KMS-11 (cell line): ENCODE results near the gene BRSK2.

Experiments used
- H2AFZ ChIP-seq: fragments of 200-600 bp; sonication (generic); 2 replicates; pipeline ENCODE4 v1.6.1; 2016; ENCODE audit warnings: antibody characterized with exemption, mixed run types, low read depth
- H3K27ac ChIP-seq: fragments of 200-600 bp; sonication (generic); 2 replicates; pipeline ENCODE4 v1.6.1; 2016; ENCODE audit warnings: mild to moderate bottlenecking, mixed run types
- H3K27me3 ChIP-seq: fragments of 200-600 bp; sonication (generic); 2 replicates; pipeline ENCODE4 v1.6.1; 2017; ENCODE audit warnings: mild to moderate bottlenecking, low read depth, mixed run types, moderate library complexity; ENCODE audit not compliant: insufficient read depth
- H3K36me3 ChIP-seq: fragments of 200-600 bp; sonication (generic); 2 replicates; pipeline ENCODE4 v1.6.1; 2017; ENCODE audit warnings: mild to moderate bottlenecking, mixed run types; ENCODE audit not compliant: insufficient read depth
- H3K4me1 ChIP-seq: fragments of 200-600 bp; sonication (generic); 2 replicates; pipeline ENCODE4 v1.6.1; 2016; ENCODE audit warnings: mild to moderate bottlenecking, low read depth, mixed run types; ENCODE audit not compliant: poor library complexity, severe bottlenecking
- H3K4me2 ChIP-seq: fragments of 200-600 bp; sonication (generic); 2 replicates; pipeline ENCODE4 v1.7.0; 2016; ENCODE audit warnings: mild to moderate bottlenecking, mixed run types
- H3K4me3 ChIP-seq: fragments of 200-600 bp; sonication (generic); IDR thresholded peaks from 2 replicates; pipeline ENCODE4 v1.6.1; 2017; ENCODE audit warnings: low read depth, low read length, mixed read lengths; ENCODE audit not compliant: insufficient read depth
- H3K79me2 ChIP-seq: fragments of 200-600 bp; sonication (generic); 2 replicates; pipeline ENCODE4 v1.6.1; 2016; ENCODE audit warnings: low read depth, mixed run types; ENCODE audit not compliant: insufficient read depth
- H3K9ac ChIP-seq: fragments of 200-600 bp; sonication (generic); 2 replicates; pipeline ENCODE4 v1.6.1; 2016; ENCODE audit warnings: mild to moderate bottlenecking, mixed run types
- H4K20me1 ChIP-seq: fragments of 200-600 bp; sonication (generic); 2 replicates; pipeline ENCODE4 v1.6.1; 2016; ENCODE audit warnings: mild to moderate bottlenecking, mixed run types; ENCODE audit not compliant: insufficient read depth
- CTCF ChIP-seq: fragments of 200-600 bp; sonication (generic); conservative IDR thresholded peaks from 2 replicates; pipeline ENCODE4 v1.6.1; 2017; ENCODE audit warnings: low read depth, mild to moderate bottlenecking, antibody characterized with exemption, low read length, moderate library complexity, mixed read lengths

The BRSK2 gene

DNA sequence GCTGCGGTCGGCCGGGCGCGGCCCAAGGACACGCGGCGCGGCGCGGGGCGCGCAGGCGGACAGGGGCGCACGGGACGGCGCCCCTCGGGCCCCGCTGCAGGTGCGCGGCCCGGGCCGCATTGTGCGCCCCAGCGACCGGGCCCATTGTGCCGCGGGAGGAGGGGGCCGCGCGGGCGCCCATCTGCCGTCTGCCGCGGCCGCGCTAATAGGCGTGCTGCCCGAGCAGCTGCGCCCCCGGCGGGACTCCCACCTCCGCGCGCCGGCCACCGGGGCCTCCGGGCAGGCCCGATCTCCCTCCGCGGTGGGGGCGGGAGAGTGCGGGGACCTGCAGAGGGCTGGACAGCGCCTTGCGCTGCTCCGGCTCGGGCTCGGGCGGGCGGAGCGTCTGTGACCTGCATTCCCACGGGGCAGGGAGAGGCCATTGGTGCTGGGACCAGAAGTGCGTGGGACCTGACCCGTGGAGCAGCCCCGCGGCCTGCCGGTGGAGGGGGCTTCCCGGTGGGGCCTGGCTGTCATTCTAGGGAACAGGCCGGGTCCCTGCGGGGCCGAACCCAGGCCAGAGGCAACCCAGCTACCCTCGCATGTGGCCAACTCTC is 933 bp downstream of the BRSK2 start:
- Histone ChIP-seq H3K27me3 (peaks cover 31% of the 10 kb centered on the region; the same call in 1 of the 2 replicates), H3K27ac (no peak overlapping the region), H3K9ac (no peak overlapping the region), H3K4me1 (no peaks in the 10 kb centered on the region), H2AFZ (no peak overlapping the region), H3K36me3 (no peaks in the 10 kb centered on the region), H3K79me2 (no peaks in the 10 kb centered on the region), H4K20me1 (no peaks in the 10 kb centered on the region), H3K4me3 (no peak overlapping the region), H3K4me2 (no peak overlapping the region)
- TF ChIP-seq CTCF, result no peak

- Histone ChIP-seq H3K4me2 (no peak overlapping the region), H3K9ac (no peak overlapping the region), H3K27ac (no peak overlapping the region)
Observed at GRCh38 chr11:1391165-1392075, 1.7 kb downstream of the BRSK2 start.

GRCh38 chr11:1392111-1392510 is 2.4 kb downstream of the BRSK2 start:
- Histone ChIP-seq H3K36me3 (no peaks in the 10 kb centered on the region), H3K27me3 (peaks cover 28% of the 10 kb centered on the region; the same call in 1 of the 2 replicates), H3K4me1 (no peaks in the 10 kb centered on the region), H2AFZ (no peak overlapping the region), H3K4me2 (no peak overlapping the region), H4K20me1 (no peaks in the 10 kb centered on the region), H3K27ac (no peak overlapping the region), H3K4me3 (no peak overlapping the region), H3K79me2 (no peaks in the 10 kb centered on the region), H3K9ac (no peak overlapping the region)
- TF ChIP-seq CTCF, result no peak

More at GRCh38 chr11:1391165-1392075, 1.7 kb downstream of the BRSK2 start:
- H3K27me3 ChIP-seq, result peaks cover 28% of the 10 kb centered on the region; the same call in 1 of the 2 replicates
- H3K79me2 ChIP-seq, result no peaks in the 10 kb centered on the region
- no peaks in the 10 kb centered on the region for H3K36me3 ChIP-seq
- H2AFZ ChIP-seq, result no peak overlapping the region
- TF ChIP-seq CTCF, result no peak
- no peak overlapping the region for H3K4me3 ChIP-seq
- no peaks in the 10 kb centered on the region for H3K4me1 ChIP-seq
- H4K20me1 ChIP-seq, result no peaks in the 10 kb centered on the region

- no peak overlapping the region for H3K27ac ChIP-seq
- no peaks in the 10 kb centered on the region for H3K36me3 ChIP-seq
- no peak overlapping the region for H3K9ac ChIP-seq
- H4K20me1 ChIP-seq, result no peaks in the 10 kb centered on the region
- H2AFZ ChIP-seq, result no peak overlapping the region
- TF ChIP-seq CTCF, result no peak
- H3K4me2 ChIP-seq, result no peak overlapping the region
- no peaks in the 10 kb centered on the region for H3K4me1 ChIP-seq
- no peaks in the 10 kb centered on the region for H3K79me2 ChIP-seq
- peaks cover 31% of the 10 kb centered on the region; the same call in 1 of the 2 replicates for H3K27me3 ChIP-seq
- H3K4me3 ChIP-seq, result no peak overlapping the region
Observed at GRCh38 chr11:1392561-1392960, 2.8 kb downstream of the BRSK2 start.
